OCI-LY7 (cell line): ENCODE results near the gene EPHA10.

ENCODE experiments used
- CTCF ChIP-seq: fragments of 200-600 bp; sonication (generic); conservative IDR thresholded peaks from 2 replicates; pipeline ENCODE4 v1.5.1; 2014; ENCODE audit warnings: mild to moderate bottlenecking, antibody characterized with exemption, low read length, moderate library complexity, mixed read lengths
- EZH2phosphoT487 ChIP-seq: fragments of 200-600 bp; sonication (generic); IDR thresholded peaks from 2 replicates; pipeline ENCODE4 v1.6.1; 2018; ENCODE audit warnings: low read depth, borderline replicate concordance, mild to moderate bottlenecking, mixed run types, antibody characterized with exemption, low read length, moderate library complexity, mixed read lengths

- TF ChIP-seq CTCF (no peak), EZH2phosphoT487 (no peak)
Measured at GRCh38 chr1:37717631-37718030, 47.3 kb downstream of the EPHA10 start.
